T47D (cell line): Measurements from ENCODE around the gene EPHX1.
A peak's percentile ranks its signal among the peaks of the same experiment; 100 is the strongest.

ENCODE experiments used
- DNase-seq, 2 experiments: peaks; one replicate each; pipeline versions ENCODE4 v3.0.0 to v3.0.0-alpha.2; 2011 to 2012; ENCODE audit warnings: low read depth in 1 of 2, low spot score in 1 of 2
- JUND ChIP-seq: IDR thresholded peaks from 2 replicates; pipeline ENCODE4 v1.6.1; 2012; ENCODE audit warnings: low read depth
- in situ Hi-C: cut with HindIII; loops from 2 replicates; pipeline ENCODE4 v1.10.0; 2016; ENCODE audit warnings: low sequenced_read_pairs, low pct_unique_long_range_greater_than_20kb

EPHX1 gene

GRCh38 chr1:225815526-225816178, 5.7 kb downstream of the EPHX1 start:
- DNase-seq, result no peak
- TF ChIP-seq JUND, result no peak
- in situ Hi-C loops, result no loop called here

- no peak for TF ChIP-seq JUND
- no peak for DNase-seq
- in situ Hi-C loops, result no loop called here
These were observed 7.0 kb downstream of the EPHX1 start for GRCh38 chr1:225816643-225817538.

DNA sequence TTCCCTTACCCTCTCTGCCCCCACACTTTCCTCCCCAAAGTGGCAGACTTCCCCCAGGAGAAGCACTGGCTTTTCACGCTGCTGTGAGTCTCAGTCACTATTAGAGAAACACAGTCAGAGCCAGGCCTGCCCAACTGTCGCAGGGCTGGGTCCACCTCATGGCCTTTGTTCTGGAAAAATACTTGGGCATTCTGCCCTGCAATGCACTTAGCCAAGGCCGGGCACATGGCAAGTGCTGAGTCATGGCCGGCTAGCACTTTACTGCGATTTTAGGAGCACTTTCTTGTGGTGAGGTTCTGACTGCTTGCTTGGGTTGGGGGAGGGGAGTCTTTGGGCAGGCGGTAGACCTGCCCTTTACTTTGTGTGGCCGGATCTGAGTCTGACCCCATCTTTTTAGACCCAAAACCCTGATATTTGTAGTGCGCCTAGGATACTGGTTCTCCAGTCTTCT, 7.7 kb downstream of the EPHX1 start:
- no peak for TF ChIP-seq JUND
- DNase-seq, result peak in 1 of 2 experiments; percentile 91

GRCh38 chr1:225818229-225818628, 8.3 kb downstream of the EPHX1 start:
- no peak for TF ChIP-seq JUND
- in situ Hi-C loops, result no loop called here
- no peak for DNase-seq

More for the DNA sequence above, 7.7 kb downstream of the EPHX1 start:
- in situ Hi-C loops, result no loop called here

DNA sequence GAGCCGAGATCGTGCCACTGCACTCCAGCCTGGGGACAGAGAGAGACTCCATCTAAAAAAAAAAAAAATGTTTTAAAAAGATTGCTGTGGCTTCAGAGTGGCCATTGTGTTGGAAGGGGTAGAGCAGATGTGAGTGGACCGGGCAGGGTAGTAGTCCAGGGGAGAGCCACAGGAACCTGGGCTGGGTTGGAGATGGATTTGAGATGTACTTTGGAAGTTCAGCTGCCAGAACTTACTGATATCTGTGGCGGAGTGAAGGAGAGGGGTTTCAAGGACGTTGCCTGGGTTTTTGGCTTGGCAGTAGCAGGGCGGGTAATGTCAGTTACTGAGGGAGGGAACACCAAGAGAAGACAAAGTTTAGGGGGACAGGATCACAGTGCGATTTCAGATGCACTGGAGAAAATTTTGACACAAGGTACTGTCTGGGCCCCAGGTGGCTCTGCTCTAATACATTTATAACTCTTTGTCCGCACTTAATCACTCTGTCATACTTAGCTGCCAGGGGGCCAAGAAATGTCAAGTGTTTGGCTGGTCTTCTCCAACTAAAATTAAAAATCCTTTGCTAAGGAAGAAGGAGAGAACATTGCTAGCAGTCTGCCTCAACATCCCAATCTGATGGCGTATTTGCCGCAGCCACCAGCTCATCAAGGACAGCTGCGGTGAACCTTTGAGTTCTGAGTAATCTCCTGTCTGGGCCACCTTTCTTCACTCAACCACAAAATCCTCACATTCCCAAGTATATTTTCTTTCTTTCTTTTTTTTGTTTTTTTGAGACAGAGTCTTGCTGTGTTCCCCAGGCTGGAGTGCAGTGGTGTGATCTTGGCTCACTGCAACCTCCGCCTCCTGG, 9.6 kb downstream of the EPHX1 start:
- no peak for TF ChIP-seq JUND
- in situ Hi-C loops, result no loop called here
- no peak for DNase-seq

- in situ Hi-C loops, result no loop called here
- peak; percentile 73 to 89 for DNase-seq
- no peak; the same call in 1 of the 2 replicates for TF ChIP-seq JUND
These were observed 10.7 kb downstream of the EPHX1 start for GRCh38 chr1:225820522-225821120.

- DNase-seq, result no peak
- in situ Hi-C loops, result no loop called here
- TF ChIP-seq JUND, result no peak
These were observed 12.9 kb downstream of the EPHX1 start for GRCh38 chr1:225822655-225823403.

- no peak for TF ChIP-seq JUND
- no peak for DNase-seq
- in situ Hi-C loops, result no loop called here
These were observed 13.9 kb downstream of the EPHX1 start for GRCh38 chr1:225823811-225824261.

DNA sequence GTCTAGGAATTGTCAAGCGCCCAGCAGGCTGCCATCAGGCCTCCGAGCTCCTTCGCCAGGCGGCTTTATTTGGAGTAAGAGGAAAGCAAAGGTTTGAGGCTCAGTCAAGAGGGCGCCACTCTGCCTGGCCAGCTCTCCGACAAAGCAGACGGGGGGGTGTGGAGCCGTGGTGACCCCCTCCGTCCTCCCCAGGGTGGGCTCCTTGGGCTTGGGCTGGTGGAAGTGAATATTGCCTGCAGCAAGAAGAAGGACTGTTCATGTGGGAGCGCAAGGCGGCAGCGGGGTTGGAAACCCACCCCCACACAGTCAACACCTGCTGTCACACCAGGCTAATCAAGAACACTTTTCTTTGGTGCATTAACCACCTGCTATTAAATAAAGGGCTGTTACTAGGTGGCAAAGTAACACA, 14.6 kb downstream of the EPHX1 start:
- no peak for TF ChIP-seq JUND
- in situ Hi-C loops, result no loop called here
- DNase-seq, result no peak

DNA sequence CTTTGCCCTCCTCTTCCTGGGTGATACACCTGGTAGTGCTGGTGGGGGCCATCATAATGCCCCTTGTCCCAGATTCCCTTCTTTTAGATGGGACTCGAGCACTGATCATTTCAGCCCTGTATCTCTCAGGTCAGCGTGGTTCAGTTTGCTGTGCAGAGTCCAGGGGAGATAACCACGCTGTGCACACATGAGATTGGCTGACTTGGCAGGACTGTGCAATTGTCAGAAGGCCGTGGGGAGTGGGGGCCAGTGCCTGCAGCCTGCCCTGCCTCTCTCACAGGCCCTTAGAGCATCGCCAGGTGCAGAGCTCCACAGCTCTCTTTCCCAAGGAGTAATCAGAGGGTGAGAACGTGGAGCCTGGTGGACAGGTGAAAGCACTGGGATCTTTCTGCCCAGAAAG, 15.2 kb downstream of the EPHX1 start:
- in situ Hi-C loops, result no loop called here
- no peak for DNase-seq
- no peak for TF ChIP-seq JUND

- no peak for TF ChIP-seq JUND
- no peak for DNase-seq
- in situ Hi-C loops, result no loop called here
These were observed 15.7 kb downstream of the EPHX1 start for GRCh38 chr1:225825607-225826007.

GRCh38 chr1:225827076-225827475, 17.2 kb downstream of the EPHX1 start:
- no peak for DNase-seq
- TF ChIP-seq JUND, result no peak
- in situ Hi-C loops, result no loop called here
